ENCODE data around the gene PRPH.
A peak's percentile ranks its signal among the peaks of the same experiment; 100 is the strongest.
"Not testable (repeated sequence)": the region's sequence is repeated elsewhere in the genome, so short reads cannot be mapped to it uniquely, and the experiment has no call there.

Gene PRPH

GRCh38 chr12:49295082-49295936 lies at the start of gene PRPH:
Gene PRPH, plus strand, starts transcription at chr12:49295147. Its CDS starts 54 bp downstream, at chr12:49295201.
- H3K4me1 Mint-ChIP-seq: peaks cover 15% of the 10 kb centered on the region
- peaks cover 19% of the 10 kb centered on the region for H3K27me3 Mint-ChIP-seq
- H3K27ac Mint-ChIP-seq: no peak within 1 kb of the TSS
- H3K9me3 Mint-ChIP-seq: no peaks in the 10 kb centered on the region
- ATAC-seq (ENCODE audit: low read depth) (no peak), DNase-seq (ENCODE audit: low spot score in 2 of 2) (peak; percentile 30 to 38)
- no peaks in the 10 kb centered on the region for H3K36me3 Mint-ChIP-seq
- H3K4me3 Mint-ChIP-seq: peak within 1 kb of the TSS; percentile 24

- DNase-seq (ENCODE audit: low spot score in 2 of 2) (no peak), ATAC-seq (ENCODE audit: low read depth) (no peak)
- H3K4me3 Mint-ChIP-seq: no peak overlapping the region
- no peak overlapping the region for H3K27ac Mint-ChIP-seq
- H3K4me1 Mint-ChIP-seq: no peaks in the 10 kb centered on the region
- H3K36me3 Mint-ChIP-seq: no peaks in the 10 kb centered on the region
- H3K27me3 Mint-ChIP-seq: no peaks in the 10 kb centered on the region
- no peaks in the 10 kb centered on the region for H3K9me3 Mint-ChIP-seq
Observed at GRCh38 chr12:49251357-49251756, 43.6 kb upstream of the PRPH start.

- ATAC-seq (ENCODE audit: low read depth): no peak
Observed at GRCh38 chr12:49253033-49253623, 41.8 kb upstream of the PRPH start.

GRCh38 chr12:49255456-49255855 lies 39.5 kb upstream of the PRPH start:
- not testable (repeated sequence) for H3K4me3 Mint-ChIP-seq; H3K36me3 Mint-ChIP-seq; H3K27ac Mint-ChIP-seq; ATAC-seq (ENCODE audit: low read depth); H3K4me1 Mint-ChIP-seq; H3K9me3 Mint-ChIP-seq; DNase-seq (ENCODE audit: low spot score in 2 of 2); H3K27me3 Mint-ChIP-seq

More at GRCh38 chr12:49253033-49253623, 41.8 kb upstream of the PRPH start:
- Mint-ChIP-seq H3K36me3 (no peaks in the 10 kb centered on the region), H3K4me3 (no peak overlapping the region), H3K27ac (no peak overlapping the region), H3K9me3 (no peaks in the 10 kb centered on the region), H3K4me1 (no peaks in the 10 kb centered on the region), H3K27me3 (no peaks in the 10 kb centered on the region)
- no peak for DNase-seq (ENCODE audit: low spot score in 2 of 2)

GRCh38 chr12:49255857-49256637 lies 38.9 kb upstream of the PRPH start:
- no peak overlapping the region for H3K4me3 Mint-ChIP-seq
- no peaks in the 10 kb centered on the region for H3K4me1 Mint-ChIP-seq
- no peaks in the 10 kb centered on the region for H3K9me3 Mint-ChIP-seq
- ATAC-seq (ENCODE audit: low read depth) (no peak), DNase-seq (ENCODE audit: low spot score in 2 of 2) (no peak)
- H3K27me3 Mint-ChIP-seq: no peaks in the 10 kb centered on the region
- H3K27ac Mint-ChIP-seq: no peak overlapping the region
- no peaks in the 10 kb centered on the region for H3K36me3 Mint-ChIP-seq

GRCh38 chr12:49257508-49258184 lies 37.3 kb upstream of the PRPH start:
- DNase-seq (ENCODE audit: low spot score in 2 of 2); ATAC-seq (ENCODE audit: low read depth): not testable (repeated sequence)

GRCh38 chr12:49259452-49259851 lies 35.5 kb upstream of the PRPH start:
- Mint-ChIP-seq H3K4me3 (no peak overlapping the region), H3K9me3 (no peaks in the 10 kb centered on the region), H3K27me3 (no peaks in the 10 kb centered on the region), H3K36me3 (no peaks in the 10 kb centered on the region), H3K27ac (no peak overlapping the region), H3K4me1 (peaks cover 6% of the 10 kb centered on the region)
- ATAC-seq (ENCODE audit: low read depth) (no peak), DNase-seq (ENCODE audit: low spot score in 2 of 2) (no peak)

More at GRCh38 chr12:49257508-49258184, 37.3 kb upstream of the PRPH start:
- H3K27ac Mint-ChIP-seq, H3K4me3 Mint-ChIP-seq, H3K27me3 Mint-ChIP-seq, H3K4me1 Mint-ChIP-seq, H3K9me3 Mint-ChIP-seq, H3K36me3 Mint-ChIP-seq: not testable (repeated sequence)

GRCh38 chr12:49260166-49260565 lies 34.8 kb upstream of the PRPH start:
- Mint-ChIP-seq H3K4me1 (peaks cover 6% of the 10 kb centered on the region), H3K36me3 (no peaks in the 10 kb centered on the region), H3K27ac (no peak overlapping the region), H3K4me3 (no peak overlapping the region), H3K27me3 (no peaks in the 10 kb centered on the region), H3K9me3 (no peaks in the 10 kb centered on the region)
- ATAC-seq (ENCODE audit: low read depth) (no peak), DNase-seq (ENCODE audit: low spot score in 2 of 2) (no peak)

GRCh38 chr12:49260571-49261363 lies 34.2 kb upstream of the PRPH start:
- no peak for ATAC-seq (ENCODE audit: low read depth)
- H3K27me3 Mint-ChIP-seq: no peaks in the 10 kb centered on the region
- no peak overlapping the region for H3K4me3 Mint-ChIP-seq
- H3K36me3 Mint-ChIP-seq: no peaks in the 10 kb centered on the region
- no peak for DNase-seq (ENCODE audit: low spot score in 2 of 2)
- peaks cover 9% of the 10 kb centered on the region for H3K4me1 Mint-ChIP-seq
- H3K9me3 Mint-ChIP-seq: no peaks in the 10 kb centered on the region
- no peak overlapping the region for H3K27ac Mint-ChIP-seq

- no peak overlapping the region for H3K4me3 Mint-ChIP-seq
- DNase-seq (ENCODE audit: low spot score in 2 of 2) (no peak), ATAC-seq (ENCODE audit: low read depth) (no peak)
- no peaks in the 10 kb centered on the region for H3K9me3 Mint-ChIP-seq
- peaks cover 9% of the 10 kb centered on the region for H3K4me1 Mint-ChIP-seq
- no peak overlapping the region for H3K27ac Mint-ChIP-seq
- no peaks in the 10 kb centered on the region for H3K27me3 Mint-ChIP-seq
- H3K36me3 Mint-ChIP-seq: no peaks in the 10 kb centered on the region
Observed at GRCh38 chr12:49261721-49262120, 33.2 kb upstream of the PRPH start.

- DNase-seq (ENCODE audit: low spot score in 2 of 2) (no peak), ATAC-seq (ENCODE audit: low read depth) (no peak)
- Mint-ChIP-seq H3K4me3 (peak overlapping the region; percentile 88), H3K27me3 (no peaks in the 10 kb centered on the region), H3K27ac (no peak overlapping the region), H3K36me3 (peaks cover 1% of the 10 kb centered on the region), H3K9me3 (no peaks in the 10 kb centered on the region), H3K4me1 (peaks cover 9% of the 10 kb centered on the region)
Observed at GRCh38 chr12:49263400-49263763, 31.6 kb upstream of the PRPH start.

- no peaks in the 10 kb centered on the region for H3K27me3 Mint-ChIP-seq
- peaks cover 11% of the 10 kb centered on the region for H3K4me1 Mint-ChIP-seq
- peaks cover 1% of the 10 kb centered on the region for H3K36me3 Mint-ChIP-seq
- H3K9me3 Mint-ChIP-seq: no peaks in the 10 kb centered on the region
- peak overlapping the region; percentile 76 for H3K27ac Mint-ChIP-seq
- peak overlapping the region; percentile 95 for H3K4me3 Mint-ChIP-seq
- peak; percentile 30 to 44 for DNase-seq (ENCODE audit: low spot score in 2 of 2)
- ATAC-seq (ENCODE audit: low read depth): peak; percentile 48
Observed at GRCh38 chr12:49264466-49264872, 30.5 kb upstream of the PRPH start.
